ENCODE data around the gene EXT2.

Gene EXT2

GRCh38 chr11:44085330-44085729 is 10.1 kb upstream of the EXT2 start:
- TF ChIP-seq CTCF (IDR thresholded peaks at IDR 0.05), result no peak
- Histone ChIP-seq H3K27ac (no peak overlapping the region), H3K4me3 (no peak overlapping the region)
- no peak for DNase-seq (ENCODE audit: low spot score)

GRCh38 chr11:44088377-44088776 is 7.1 kb upstream of the EXT2 start:
- H3K27ac ChIP-seq, result no peak overlapping the region
- TF ChIP-seq CTCF (IDR thresholded peaks at IDR 0.05), result no peak
- no peak overlapping the region for H3K4me3 ChIP-seq
- DNase-seq (ENCODE audit: low spot score), result no peak

GRCh38 chr11:44088871-44089270 is 6.6 kb upstream of the EXT2 start:
- TF ChIP-seq CTCF (IDR thresholded peaks at IDR 0.05), result no peak
- Histone ChIP-seq H3K4me3 (no peak overlapping the region), H3K27ac (no peak overlapping the region)
- DNase-seq (ENCODE audit: low spot score), result no peak

GRCh38 chr11:44090539-44090938 is 4.9 kb upstream of the EXT2 start:
- DNase-seq (ENCODE audit: low spot score), result no peak
- Histone ChIP-seq H3K4me3 (no peak overlapping the region), H3K27ac (no peak overlapping the region)
- no peak for TF ChIP-seq CTCF (IDR thresholded peaks at IDR 0.05)

- Histone ChIP-seq H3K27ac (no peak overlapping the region), H3K4me3 (no peak overlapping the region)
- no peak for DNase-seq (ENCODE audit: low spot score)
- peak; percentile 70 for TF ChIP-seq CTCF (IDR thresholded peaks at IDR 0.05)
Measured at GRCh38 chr11:44094260-44094868, 1.1 kb upstream of the EXT2 start.

- DNase-seq (ENCODE audit: low spot score), result no peak
- peak overlapping the region; percentile 93 for H3K4me3 ChIP-seq
- TF ChIP-seq CTCF (IDR thresholded peaks at IDR 0.05), result no peak
- peak overlapping the region; percentile 81 to 82 for H3K27ac ChIP-seq
Measured at GRCh38 chr11:44096360-44097185, 1.1 kb downstream of the EXT2 start.

- no peak overlapping the region for H3K27ac ChIP-seq
- no peak for TF ChIP-seq CTCF (IDR thresholded peaks at IDR 0.05)
- H3K4me3 ChIP-seq, result no peak overlapping the region
- no peak for DNase-seq (ENCODE audit: low spot score)
Measured at GRCh38 chr11:44097821-44098220, 2.3 kb downstream of the EXT2 start.

All from coronary artery (tissue), 2 donors.